DND-41 (cell line): ENCODE measurements around the gene LYRM4.

Experiments used
- CTCF ChIP-seq: IDR thresholded peaks from 2 replicates; pipeline ENCODE4 v1.5.1; 2012; ENCODE audit warnings: borderline replicate concordance, low read length, moderate library complexity, mild to moderate bottlenecking; ENCODE audit not compliant: poor library complexity, severe bottlenecking; ENCODE audit errors: extremely low read depth
- EZH2 ChIP-seq: IDR thresholded peaks from 3 replicates; pipeline ENCODE4 v1.6.1; 2012; ENCODE audit warnings: borderline replicate concordance, low read depth, mild to moderate bottlenecking, moderate library complexity, low read length, inconsistent platforms; ENCODE audit not compliant: severe bottlenecking

DNA sequence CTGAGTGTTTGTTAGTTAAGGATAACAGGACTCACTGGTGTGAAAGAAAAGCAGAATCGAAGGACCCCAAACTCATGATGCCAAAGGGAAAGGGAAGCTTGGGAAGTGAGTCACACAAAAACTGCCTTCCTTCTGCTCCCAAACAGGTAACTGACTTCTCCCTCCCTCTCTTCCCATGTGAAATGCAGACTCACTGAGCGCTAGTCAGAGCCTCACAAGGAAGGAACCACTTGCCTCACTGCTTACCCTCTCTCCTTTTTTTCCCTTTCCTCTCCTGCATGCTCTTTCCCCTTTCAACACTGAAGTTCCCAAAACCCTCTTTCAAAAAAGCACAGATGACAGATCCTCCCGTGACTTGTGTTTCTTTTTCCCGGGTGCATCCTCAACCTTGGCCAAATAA, 56.4 kb downstream of the LYRM4 start:
- TF ChIP-seq CTCF, result no peak
- no peak for TF ChIP-seq EZH2
